Neural crest cell (in vitro differentiated cells): Measurements from ENCODE around the gene MFSD6L. TPM values are rescaled to one million over a fixed set of nuclear protein-coding genes. Genes with fewer than 3 reads are reported as not detected.

Source experiments
- DNase-seq: peaks from one replicate; pipeline ENCODE4 v3.0.0; 2021; ENCODE audit warnings: low read depth, mixed read lengths, low spot score
- H3K27ac Mint-ChIP-seq: one replicate; pipeline ENCODE4 v1.8.0; 2021; ENCODE audit warnings: mild to moderate bottlenecking, mixed read lengths; ENCODE audit not compliant: unreplicated experiment
- H3K27me3 Mint-ChIP-seq: 2 replicates; pipeline ENCODE4 v1.8.0; 2021; ENCODE audit warnings: low read depth, mild to moderate bottlenecking, mixed read lengths
- H3K36me3 Mint-ChIP-seq: 2 replicates; pipeline ENCODE4 v1.8.0; 2021; ENCODE audit warnings: low read depth, mild to moderate bottlenecking, mixed read lengths
- H3K4me1 Mint-ChIP-seq: 2 replicates; pipeline ENCODE4 v1.8.0; 2021; ENCODE audit warnings: mixed read lengths
- H3K4me3 Mint-ChIP-seq: one replicate; pipeline ENCODE4 v1.8.0; 2021; ENCODE audit warnings: mild to moderate bottlenecking, mixed read lengths
- H3K9me3 Mint-ChIP-seq: 2 replicates; pipeline ENCODE4 v1.8.0; 2021; ENCODE audit warnings: mixed read lengths
- CTCF ChIP-seq: fragments of 200-600 bp; sonication (generic); conservative IDR thresholded peaks from 2 replicates; pipeline ENCODE4 v1.5.0; 2021; ENCODE audit warnings: antibody characterized with exemption, mild to moderate bottlenecking
- long read RNA-seq: library from polyadenylated mRNA; unstranded; transcript quantifications from one replicate; pipeline ENCODE4 v2.0.0, GENCODE V29; 2020
- total RNA-seq: library from RNA; stranded (reverse); gene quantifications from 2 replicates; pipeline ENCODE4 v1.2.1, GENCODE V29; 2021

Gene MFSD6L
- total RNA-seq = not detected in 2 replicates
- long read RNA-seq = 0 reads

- Mint-ChIP-seq H3K36me3 (no peaks in the 10 kb centered on the region), H3K4me1 (peaks cover 4% of the 10 kb centered on the region), H3K9me3 (no peaks in the 10 kb centered on the region), H3K4me3 (no peak within 1 kb of the TSS), H3K27ac (no peak within 1 kb of the TSS), H3K27me3 (peaks cover 53% of the 10 kb centered on the region)
- TF ChIP-seq CTCF = no peak
- DNase-seq = no peak
These were observed at the start of gene MFSD6L for GRCh38 chr17:8798846-8799569. TSS of gene MFSD6L (minus strand) at chr17:8799365. CDS start at chr17:8799120, 245 bp downstream.

- DNase-seq = no peak
- H3K36me3 Mint-ChIP-seq = no peaks in the 10 kb centered on the region
- H3K9me3 Mint-ChIP-seq = peaks cover 7% of the 10 kb centered on the region
- no peaks in the 10 kb centered on the region for H3K27me3 Mint-ChIP-seq
- no peak for TF ChIP-seq CTCF
- no peak overlapping the region for H3K27ac Mint-ChIP-seq
- peaks cover 18% of the 10 kb centered on the region for H3K4me1 Mint-ChIP-seq
- no peak overlapping the region for H3K4me3 Mint-ChIP-seq
These were observed 48.7 kb upstream of the MFSD6L start for GRCh38 chr17:8847891-8848290.

- no peaks in the 10 kb centered on the region for H3K27me3 Mint-ChIP-seq
- H3K36me3 Mint-ChIP-seq = no peaks in the 10 kb centered on the region
- TF ChIP-seq CTCF = no peak
- H3K27ac Mint-ChIP-seq = no peak overlapping the region
- peaks cover 18% of the 10 kb centered on the region for H3K4me1 Mint-ChIP-seq
- no peak overlapping the region for H3K4me3 Mint-ChIP-seq
- H3K9me3 Mint-ChIP-seq = peaks cover 7% of the 10 kb centered on the region
- no peak for DNase-seq
These were observed 47.6 kb upstream of the MFSD6L start for GRCh38 chr17:8846768-8847211.

- no peak for TF ChIP-seq CTCF
- no peaks in the 10 kb centered on the region for H3K27me3 Mint-ChIP-seq
- no peak overlapping the region for H3K4me3 Mint-ChIP-seq
- H3K36me3 Mint-ChIP-seq = no peaks in the 10 kb centered on the region
- H3K9me3 Mint-ChIP-seq = peaks cover 10% of the 10 kb centered on the region
- no peak for DNase-seq
- no peak overlapping the region for H3K27ac Mint-ChIP-seq
- peaks cover 14% of the 10 kb centered on the region for H3K4me1 Mint-ChIP-seq
These were observed 45.4 kb upstream of the MFSD6L start for GRCh38 chr17:8844229-8845218.

GRCh38 chr17:8843344-8843743 is 44.2 kb upstream of the MFSD6L start:
- TF ChIP-seq CTCF = no peak
- Mint-ChIP-seq H3K27ac (no peak overlapping the region), H3K27me3 (no peaks in the 10 kb centered on the region), H3K4me1 (peaks cover 14% of the 10 kb centered on the region), H3K36me3 (no peaks in the 10 kb centered on the region), H3K4me3 (no peak overlapping the region), H3K9me3 (peaks cover 10% of the 10 kb centered on the region)
- DNase-seq = no peak
